Breast epithelium (tissue), 3 donors: ENCODE results near the gene CNFN.

ENCODE experiments used
- CTCF ChIP-seq, 3 donors: fragments of 450-650 bp; IDR thresholded peaks; one replicate each; pipeline ENCODE4 v1.5.1; 2016 to 2017; ENCODE audit warnings: antibody characterized with exemption in 3 of 3, mild to moderate bottlenecking in 3 of 3, moderate library complexity in 3 of 3
- POLR2AphosphoS5 ChIP-seq, 3 donors: sonication (generic); formaldehyde crosslinking; IDR thresholded peaks; one replicate each; pipeline ENCODE4 v1.6.1; 2017; ENCODE audit warnings: antibody characterized with exemption in 3 of 3

GRCh38 chr19:42400404-42400803 is 10.3 kb upstream of the CNFN start:
- TF ChIP-seq CTCF (IDR thresholded peaks at IDR 0.05): no peak
- TF ChIP-seq POLR2AphosphoS5 (IDR thresholded peaks at IDR 0.05): no peak
